Gastrocnemius medialis (tissue), 4 donors: ENCODE measurements around the gene BAZ2B.

Source experiments
- CTCF ChIP-seq, 5 experiments: fragments of 450-650 bp in 3 of 5; fragments of 200-600 bp in 2 of 5; sonication (generic) in 2 of 5; IDR thresholded peaks in 4 of 5; conservative IDR thresholded peaks in 1 of 5; 1 replicate in 4 of 5; 2 replicates in 1 of 5; pipeline ENCODE4 v1.5.1; 2016 to 2019; ENCODE audit warnings: antibody characterized with exemption in 5 of 5, mild to moderate bottlenecking in 3 of 5, moderate library complexity in 3 of 5
- POLR2A ChIP-seq, 2 donors: fragments of 450-650 bp; IDR thresholded peaks; one replicate each; pipeline ENCODE4 v1.6.1; 2017; ENCODE audit warnings: antibody characterized with exemption in 2 of 2, mild to moderate bottlenecking in 2 of 2, moderate library complexity in 2 of 2

DNA sequence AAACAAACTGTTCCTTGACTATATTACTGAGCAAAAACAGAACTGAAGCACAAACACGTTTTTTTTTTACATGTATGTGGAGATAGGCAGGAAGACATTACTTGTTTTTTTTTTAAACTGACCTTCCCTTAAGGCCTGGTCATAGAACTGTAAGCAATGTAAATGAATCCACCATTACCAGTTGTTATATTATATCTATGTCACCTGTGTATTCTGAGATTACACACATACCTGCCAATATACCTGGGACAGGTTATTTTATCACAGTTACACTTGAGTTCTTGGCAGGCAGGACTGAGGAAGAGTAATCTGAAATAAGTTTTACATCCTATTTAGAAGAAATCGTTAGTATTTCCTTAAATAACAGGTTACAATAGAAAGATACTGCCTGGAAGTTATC is 155.3 kb downstream of the BAZ2B start:
- TF ChIP-seq CTCF (IDR thresholded peaks at IDR 0.05 in 4 of 5, conservative IDR thresholded peaks at IDR 0.05 in 1 of 5) (no peak), POLR2A (IDR thresholded peaks at IDR 0.05) (no peak)
